Stomach (tissue), 19 donors: ENCODE data around the gene BET1. TPM values are rescaled to one million over a fixed set of nuclear protein-coding genes. Genes with fewer than 3 reads are reported as not detected.

Experiments used
- DNase-seq, 2 donors: peaks; one replicate each; pipeline versions ENCODE4 v3.0.0 to v3.0.0-alpha.2; 2013 to 2019
- H3K27ac ChIP-seq, 5 donors: fragments of 200-600 bp in 4 of 5; sonication (generic) in 4 of 5; one replicate each; pipeline ENCODE4 v1.5.1; 2013 to 2019; ENCODE audit warnings: mild to moderate bottlenecking in 1 of 5, moderate library complexity in 1 of 5
- H3K27me3 ChIP-seq, 3 donors: fragments of 200-600 bp; sonication (generic); one replicate each; pipeline ENCODE4 v1.5.1; 2017 to 2019; ENCODE audit warnings: mixed run types in 1 of 3
- H3K36me3 ChIP-seq, 4 donors: fragments of 200-600 bp; sonication (generic); 1 replicate in 3 of 4; 2 replicates in 1 of 4; pipeline ENCODE4 v1.5.1; 2016 to 2019
- H3K4me1 ChIP-seq, 4 donors: fragments of 200-600 bp; sonication (generic); one replicate each; pipeline ENCODE4 v1.5.1; 2016 to 2019
- H3K4me3 ChIP-seq, 4 donors: fragments of 200-600 bp; sonication (generic) in 3 of 4; one replicate each; pipeline ENCODE4 v1.5.1; 2016 to 2019; ENCODE audit warnings: mild to moderate bottlenecking in 1 of 4
- H3K9me3 ChIP-seq, 4 donors: fragments of 200-600 bp; sonication (generic); one replicate each; pipeline ENCODE4 v1.5.1; 2016 to 2019
- EP300 ChIP-seq: sonication (generic); formaldehyde crosslinking; IDR thresholded peaks from one replicate; pipeline ENCODE4 v1.6.1; 2017; ENCODE audit warnings: antibody characterized with exemption
- POLR2A ChIP-seq, 4 donors: fragments of 450-650 bp; IDR thresholded peaks; one replicate each; pipeline ENCODE4 v1.6.1; 2016; ENCODE audit warnings: antibody characterized with exemption in 4 of 4, control low read depth in 2 of 4, mild to moderate bottlenecking in 1 of 4, moderate library complexity in 1 of 4
- POLR2AphosphoS5 ChIP-seq, 3 donors: sonication (generic); formaldehyde crosslinking; IDR thresholded peaks; one replicate each; pipeline ENCODE4 v1.6.1; 2016; ENCODE audit warnings: antibody characterized with exemption in 3 of 3
- WGBS, 5 donors: extraction: QIAGEN DNeasy Blood & Tissue Kit in 3 of 5; methylation state at CpG; one replicate each; pipeline versions ENCODE4 v1.1.5 to v1.1.7; 2013 to 2018; 5-methylcytosine and 5-hydroxymethylcytosine counted together
- intact Hi-C: fragments of 100-400 bp; cut with DNase I; formaldehyde crosslinking; loops from one replicate; pipeline ENCODE4 v1.15.1; 2023; ENCODE audit warnings: low total_unique reads
- long read RNA-seq, 10 donors: transcript quantifications; one replicate each; lab custom pipeline, GENCODE V29; 2026
- polyA plus RNA-seq, 3 donors: library from polyadenylated mRNA; stranded (reverse); fragments of 200-250 nt; gene quantifications; one replicate each; pipeline ENCODE4 v1.2.3, GENCODE V29; 2013
- total RNA-seq, 5 donors: library from RNA; depleted of rRNA; stranded (reverse); fragments of >200 nt; gene quantifications; one replicate each; pipeline versions ENCODE4 v1.1.0 to v1.2.3, GENCODE V29; 2014 to 2016
- TF ChIP-seq, protein P1 (sequence below), 7 experiments: fragments of 450-650 bp in 4 of 7; fragments of 200-600 bp in 3 of 7; sonication (generic) in 3 of 7; IDR thresholded peaks; one replicate each; pipeline ENCODE4 v1.5.1; 2016 to 2019; ENCODE audit warnings: antibody characterized with exemption in 7 of 7, control low read depth in 2 of 7, mild to moderate bottlenecking in 1 of 7
- donor health status: healthy with polysubstance abuse.
- donor health status: Bipolar disorder and iron deficiency.
- donor health status: healthy.

Gene BET1, protein sequence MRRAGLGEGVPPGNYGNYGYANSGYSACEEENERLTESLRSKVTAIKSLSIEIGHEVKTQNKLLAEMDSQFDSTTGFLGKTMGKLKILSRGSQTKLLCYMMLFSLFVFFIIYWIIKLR
- total RNA-seq, result 10 to 100 TPM in 4 of 5 donors, 1 to 10 TPM in 1; 4.1 to 43.5 (median 19.7) TPM
- 10 to 100 TPM; 16.3 to 30.5 (median 29.6) TPM for polyA plus RNA-seq
- long read RNA-seq, donor 1, transcript BET1-201 (4 exons, 1,504 nt), result major isoform, 8 of 11 reads
- long read RNA-seq, donor 1, partial matches to known transcripts, result 0 of 11 reads
- long read RNA-seq, donor 1, other reads (novel, unspliced or antisense), result 0 of 11 reads
- long read RNA-seq, donor 2, transcript BET1-201 (4 exons, 1,504 nt), result major isoform, 18 of 19 reads
- long read RNA-seq, donor 2, partial matches to known transcripts, result 0 of 19 reads
- long read RNA-seq, donor 2, other reads (novel, unspliced or antisense), result 0 of 19 reads
- long read RNA-seq, donor 3, transcript BET1-201 (4 exons, 1,504 nt), result major isoform, 14 of 16 reads
- long read RNA-seq, donor 3, partial matches to known transcripts, result 0 of 16 reads
- long read RNA-seq, donor 3, other reads (novel, unspliced or antisense), result 0 of 16 reads
- long read RNA-seq, donor 4, result 0 reads
- long read RNA-seq, donor 5, transcript BET1-204 (3 exons, 601 nt), result minor isoform, 6 of 17 reads
- long read RNA-seq, donor 5, transcript BET1-201 (4 exons, 1,504 nt), result major isoform, 11 of 17 reads
- long read RNA-seq, donor 5, partial matches to known transcripts, result 0 of 17 reads
- long read RNA-seq, donor 5, other reads (novel, unspliced or antisense), result 0 of 17 reads
- long read RNA-seq, donor 6, transcript BET1-201 (4 exons, 1,504 nt), result major isoform, 35 of 38 reads
- long read RNA-seq, donor 6, partial matches to known transcripts, result 0 of 38 reads
- long read RNA-seq, donor 6, other reads (novel, unspliced or antisense), result 0 of 38 reads
- long read RNA-seq, donor 7, transcript BET1-201 (4 exons, 1,504 nt), result major isoform, 20 of 24 reads
- long read RNA-seq, donor 7, partial matches to known transcripts, result 0 of 24 reads
- long read RNA-seq, donor 7, other reads (novel, unspliced or antisense), result 0 of 24 reads
- long read RNA-seq, donor 8, transcript BET1-201 (4 exons, 1,504 nt), result major isoform, 10 of 16 reads
- long read RNA-seq, donor 8, transcript BET1-204 (3 exons, 601 nt), result minor isoform, 6 of 16 reads
- long read RNA-seq, donor 8, partial matches to known transcripts, result 0 of 16 reads
- long read RNA-seq, donor 8, other reads (novel, unspliced or antisense), result 0 of 16 reads
- long read RNA-seq, donor 9, transcript BET1-201 (4 exons, 1,504 nt), result major isoform, 20 of 24 reads
- long read RNA-seq, donor 9, partial matches to known transcripts, result 0 of 24 reads
- long read RNA-seq, donor 9, other reads (novel, unspliced or antisense), result 0 of 24 reads
- long read RNA-seq, donor 10, transcript BET1-201 (4 exons, 1,504 nt), result major isoform, 9 of 9 reads
- long read RNA-seq, donor 10, partial matches to known transcripts, result 0 of 9 reads
- long read RNA-seq, donor 10, other reads (novel, unspliced or antisense), result 0 of 9 reads

DNA sequence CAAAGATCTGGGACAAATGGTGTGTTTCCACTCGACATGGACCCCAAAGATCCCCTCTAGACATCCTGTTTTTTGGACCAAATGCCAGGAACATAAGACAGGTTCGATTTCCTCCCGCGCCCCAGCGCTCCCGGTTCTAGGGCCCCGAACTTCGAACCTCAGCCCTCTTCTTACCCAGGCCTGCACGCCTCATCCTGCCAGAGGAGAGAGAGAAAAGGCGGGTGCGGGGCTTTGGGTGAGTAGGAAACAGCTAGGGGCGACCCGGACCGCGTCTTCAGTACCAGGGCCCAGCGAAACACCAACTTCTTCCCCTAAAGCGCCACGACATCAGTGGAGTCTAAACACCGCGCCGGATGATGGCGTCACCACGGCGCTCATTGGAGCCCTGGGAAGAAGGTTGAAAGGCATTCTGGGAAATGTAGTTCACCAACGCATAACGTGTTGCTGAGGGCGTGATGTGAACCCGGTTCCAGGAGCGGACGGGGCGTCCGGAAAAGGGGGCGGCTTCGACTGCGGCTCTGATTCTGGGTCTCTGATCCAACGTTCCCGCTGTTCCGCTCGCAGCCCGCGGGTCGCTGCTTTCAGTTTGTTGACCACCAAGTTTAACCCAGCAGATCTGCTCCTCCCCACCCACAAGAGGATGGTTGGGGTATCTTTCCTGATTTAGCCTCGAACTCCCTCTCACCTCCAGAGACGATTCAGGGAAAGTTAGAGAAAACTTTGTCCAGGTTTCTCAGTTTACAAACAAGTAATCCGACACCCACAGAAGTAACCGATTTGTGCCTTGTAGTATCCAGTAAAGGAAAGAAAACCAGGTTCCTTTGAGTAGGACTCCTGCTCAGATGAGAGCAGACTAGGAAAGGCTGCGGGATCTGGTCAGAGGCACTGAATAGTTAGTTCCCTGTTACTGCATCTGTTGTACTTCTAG is at the start of gene BET1:
TSS of gene BET1 (minus strand) at position 332 of the 928 bp plus-strand sequence. CDS start at position 193, 139 bp downstream.
- DNase-seq, result peak; percentile 96 to 99
- no peaks in the 10 kb centered on the region for H3K27me3 ChIP-seq
- H3K4me1 ChIP-seq, result peaks cover 0 to 41% (median 22%) of the 10 kb centered on the region in 4 donors
- intact Hi-C loops, result no loop called here
- 0 to 1% (median 0%) methylated on average over 36 to 47 of the region's 47 CpGs for WGBS, 5 donors
- no peaks in the 10 kb centered on the region for H3K36me3 ChIP-seq
- peak within 1 kb of the TSS; percentile 61 to 89 (median 74) for H3K4me3 ChIP-seq
- H3K9me3 ChIP-seq, result no peaks in the 10 kb centered on the region
- TF ChIP-seq EP300 (no peak), POLR2A (IDR thresholded peaks at IDR 0.05) (peak in 1 of 4 donors; percentile 56), POLR2AphosphoS5 (IDR thresholded peaks at IDR 0.05) (peak; percentile 92 to 97 (median 94))
- TF ChIP-seq, protein P1, sequence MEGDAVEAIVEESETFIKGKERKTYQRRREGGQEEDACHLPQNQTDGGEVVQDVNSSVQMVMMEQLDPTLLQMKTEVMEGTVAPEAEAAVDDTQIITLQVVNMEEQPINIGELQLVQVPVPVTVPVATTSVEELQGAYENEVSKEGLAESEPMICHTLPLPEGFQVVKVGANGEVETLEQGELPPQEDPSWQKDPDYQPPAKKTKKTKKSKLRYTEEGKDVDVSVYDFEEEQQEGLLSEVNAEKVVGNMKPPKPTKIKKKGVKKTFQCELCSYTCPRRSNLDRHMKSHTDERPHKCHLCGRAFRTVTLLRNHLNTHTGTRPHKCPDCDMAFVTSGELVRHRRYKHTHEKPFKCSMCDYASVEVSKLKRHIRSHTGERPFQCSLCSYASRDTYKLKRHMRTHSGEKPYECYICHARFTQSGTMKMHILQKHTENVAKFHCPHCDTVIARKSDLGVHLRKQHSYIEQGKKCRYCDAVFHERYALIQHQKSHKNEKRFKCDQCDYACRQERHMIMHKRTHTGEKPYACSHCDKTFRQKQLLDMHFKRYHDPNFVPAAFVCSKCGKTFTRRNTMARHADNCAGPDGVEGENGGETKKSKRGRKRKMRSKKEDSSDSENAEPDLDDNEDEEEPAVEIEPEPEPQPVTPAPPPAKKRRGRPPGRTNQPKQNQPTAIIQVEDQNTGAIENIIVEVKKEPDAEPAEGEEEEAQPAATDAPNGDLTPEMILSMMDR (IDR thresholded peaks at IDR 0.05), result no peak
- H3K27ac ChIP-seq, result peak within 1 kb of the TSS; percentile 89 to 95 (median 92)

DNA sequence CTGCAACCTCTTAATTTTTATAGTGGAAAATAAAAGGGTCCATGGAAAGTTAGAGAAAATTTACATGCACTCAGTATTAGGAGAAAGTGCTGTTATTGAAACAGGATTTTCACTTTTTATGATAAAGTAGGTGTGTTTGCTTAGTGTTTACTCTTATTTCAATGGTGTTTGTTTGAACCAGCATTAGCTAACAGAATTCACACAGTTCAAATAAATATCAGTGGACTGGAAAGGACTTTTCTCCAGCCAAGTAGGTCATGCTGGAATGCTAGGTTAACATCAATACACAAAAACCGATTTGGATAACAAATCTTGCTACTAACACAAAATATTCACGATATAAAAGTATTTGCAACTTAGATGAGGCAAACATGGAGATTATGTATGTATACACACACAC is 49.4 kb upstream of the BET1 start:
- Histone ChIP-seq H3K4me1 (no peaks in the 10 kb centered on the region), H3K27ac (no peak overlapping the region), H3K9me3 (no peaks in the 10 kb centered on the region), H3K27me3 (no peaks in the 10 kb centered on the region), H3K4me3 (no peak overlapping the region), H3K36me3 (no peaks in the 10 kb centered on the region)
- TF ChIP-seq EP300 (no peak), POLR2AphosphoS5 (IDR thresholded peaks at IDR 0.05) (no peak), POLR2A (IDR thresholded peaks at IDR 0.05) (no peak)
- TF ChIP-seq, protein P1 (IDR thresholded peaks at IDR 0.05), result no peak
- WGBS, 5 donors, result 19 to 42% (median 26%) methylated on average over 2 of the region's 2 CpGs
- intact Hi-C loops, result no loop called here
- DNase-seq, result no peak

DNA sequence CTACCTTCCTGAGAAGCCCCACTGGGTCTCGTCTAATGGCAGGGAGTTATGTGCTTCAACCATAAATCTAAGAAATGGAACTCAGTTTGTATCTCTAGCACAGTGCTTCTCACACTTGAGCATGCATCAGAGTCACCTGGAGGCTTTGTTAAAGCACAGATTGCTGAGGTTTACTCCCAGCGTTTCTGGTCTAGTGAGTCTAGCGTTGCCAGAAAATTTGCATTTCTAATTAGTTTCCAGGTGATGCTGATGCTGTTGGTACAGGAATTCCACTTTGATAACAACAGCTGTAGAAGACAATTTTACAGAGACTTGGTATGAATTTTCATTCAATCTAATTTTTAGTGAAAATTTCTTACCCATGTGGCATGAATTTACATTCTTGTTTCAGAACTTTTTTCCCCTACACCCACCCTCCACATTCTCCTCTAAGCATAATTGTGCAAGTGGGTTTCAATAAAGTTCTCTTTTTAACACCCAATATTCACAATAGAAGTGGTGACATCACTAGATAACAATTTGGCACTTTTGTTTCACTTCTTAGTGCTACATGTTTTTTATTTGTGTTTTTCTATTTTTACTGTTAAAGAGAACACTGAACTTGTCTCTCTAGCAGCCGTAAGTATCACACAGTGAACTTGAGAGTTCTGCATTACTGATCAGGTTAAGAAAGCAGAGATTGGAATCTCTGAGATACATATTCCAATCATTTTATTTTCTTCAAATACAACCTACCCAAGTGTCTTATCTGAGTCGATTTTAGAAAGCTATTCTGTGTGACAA is 48.4 kb upstream of the BET1 start:
- Histone ChIP-seq H3K36me3 (no peaks in the 10 kb centered on the region), H3K9me3 (no peaks in the 10 kb centered on the region), H3K27me3 (no peaks in the 10 kb centered on the region), H3K27ac (no peak overlapping the region), H3K4me3 (no peak overlapping the region), H3K4me1 (no peaks in the 10 kb centered on the region)
- intact Hi-C loops, result no loop called here
- no peak for TF ChIP-seq POLR2A (IDR thresholded peaks at IDR 0.05)
- no peak for TF ChIP-seq POLR2AphosphoS5 (IDR thresholded peaks at IDR 0.05)
- TF ChIP-seq EP300, result no peak
- TF ChIP-seq, protein P1 (IDR thresholded peaks at IDR 0.05), result no peak
- 41 to 59% (median 48%) methylated on average over 5 of the region's 5 CpGs for WGBS, 5 donors
- no peak for DNase-seq
